Esophagus (tissue), 2 donors: Measurements from ENCODE around the gene EPC2. TPM values are rescaled to one million over a fixed set of nuclear protein-coding genes. Genes with fewer than 3 reads are reported as not detected.
"Not testable (repeated sequence)": the region's sequence is repeated elsewhere in the genome, so short reads cannot be mapped to it uniquely, and the experiment has no call there.

ENCODE experiments used
- H3K27ac ChIP-seq, 2 donors: one replicate each; pipeline ENCODE4 v1.5.1; 2013; ENCODE audit warnings: low read depth in 2 of 2, mild to moderate bottlenecking in 2 of 2, inconsistent platforms in 1 of 2, low read length in 1 of 2, moderate library complexity in 1 of 2
- H3K27me3 ChIP-seq, 2 donors: one replicate each; pipeline ENCODE4 v1.6.1; 2013; ENCODE audit warnings: low read length in 2 of 2, control low read depth in 1 of 2, mild to moderate bottlenecking in 1 of 2; ENCODE audit not compliant: insufficient read depth in 2 of 2, control insufficient read depth in 1 of 2
- H3K36me3 ChIP-seq, 2 donors: one replicate each; pipeline ENCODE4 v1.6.1; 2013; ENCODE audit warnings: low read length in 1 of 2; ENCODE audit not compliant: control insufficient read depth in 2 of 2, insufficient read depth in 2 of 2
- H3K4me1 ChIP-seq, 2 donors: one replicate each; pipeline ENCODE4 v1.6.1; 2013; ENCODE audit warnings: low read length in 1 of 2; ENCODE audit not compliant: control insufficient read depth in 2 of 2, insufficient read depth in 2 of 2
- H3K4me3 ChIP-seq, 2 donors: one replicate each; pipeline ENCODE4 v1.5.1; 2013; ENCODE audit warnings: low read length in 2 of 2, mild to moderate bottlenecking in 2 of 2, low read depth in 1 of 2, moderate library complexity in 1 of 2
- H3K9me3 ChIP-seq, 2 donors: one replicate each; pipeline ENCODE4 v1.6.1; 2013; ENCODE audit warnings: mild to moderate bottlenecking in 2 of 2, low read depth in 1 of 2, low read length in 1 of 2, moderate library complexity in 1 of 2; ENCODE audit not compliant: control insufficient read depth in 2 of 2, insufficient read depth in 1 of 2
- WGBS, 2 donors: extraction: QIAGEN DNeasy Blood & Tissue Kit; methylation state at CpG; one replicate each; pipeline ENCODE4 v1.1.7; 2013; 5-methylcytosine and 5-hydroxymethylcytosine counted together
- polyA plus RNA-seq, 2 donors: library from polyadenylated mRNA; stranded (reverse); fragments of 200-250 nt; gene quantifications; one replicate each; pipeline ENCODE4 v1.2.3, GENCODE V29; 2013
- donor health status: healthy with polysubstance abuse.
- donor health status: Bipolar disorder and iron deficiency.

Gene EPC2
- polyA plus RNA-seq, 2 donors, result 3.4 to 6.1 TPM

GRCh38 chr2:148640767-148641166, 3.8 kb upstream of the EPC2 start:
- H3K4me3 ChIP-seq, result no peak overlapping the region
- no peaks in the 10 kb centered on the region for H3K4me1 ChIP-seq
- 56 to 67% methylated on average over 5 of the region's 5 CpGs for WGBS, 2 donors
- H3K27ac ChIP-seq, result no peak overlapping the region
- H3K36me3 ChIP-seq, result no peaks in the 10 kb centered on the region
- no peaks in the 10 kb centered on the region for H3K27me3 ChIP-seq
- no peaks in the 10 kb centered on the region for H3K9me3 ChIP-seq

GRCh38 chr2:148642112-148642744, 2.3 kb upstream of the EPC2 start:
- no peaks in the 10 kb centered on the region for H3K4me1 ChIP-seq
- H3K27me3 ChIP-seq, result no peaks in the 10 kb centered on the region
- no peak overlapping the region for H3K27ac ChIP-seq
- H3K36me3 ChIP-seq, result no peaks in the 10 kb centered on the region
- H3K9me3 ChIP-seq, result no peaks in the 10 kb centered on the region
- 67 to 85% methylated on average over 2 of the region's 2 CpGs for whole genome bisulfite sequencing, 2 donors
- H3K4me3 ChIP-seq, result no peak overlapping the region

GRCh38 chr2:148642891-148643416, 1.6 kb upstream of the EPC2 start:
- H3K9me3 ChIP-seq, result no peaks in the 10 kb centered on the region
- WGBS, 2 donors, result 43 to 62% methylated on average over 3 of the region's 3 CpGs
- H3K4me3 ChIP-seq, result no peak overlapping the region
- H3K4me1 ChIP-seq, result no peaks in the 10 kb centered on the region
- H3K36me3 ChIP-seq, result no peaks in the 10 kb centered on the region
- H3K27ac ChIP-seq, result no peak overlapping the region
- no peaks in the 10 kb centered on the region for H3K27me3 ChIP-seq

GRCh38 chr2:148643421-148643820, 1.1 kb upstream of the EPC2 start:
- no peak overlapping the region for H3K27ac ChIP-seq
- peak overlapping the region in 1 of 2 donors; percentile 72 for H3K4me3 ChIP-seq
- WGBS, 2 donors, result 21 to 25% methylated on average over 5 of the region's 5 CpGs
- no peaks in the 10 kb centered on the region for H3K36me3 ChIP-seq
- no peaks in the 10 kb centered on the region for H3K4me1 ChIP-seq
- no peaks in the 10 kb centered on the region for H3K9me3 ChIP-seq
- no peaks in the 10 kb centered on the region for H3K27me3 ChIP-seq

DNA sequence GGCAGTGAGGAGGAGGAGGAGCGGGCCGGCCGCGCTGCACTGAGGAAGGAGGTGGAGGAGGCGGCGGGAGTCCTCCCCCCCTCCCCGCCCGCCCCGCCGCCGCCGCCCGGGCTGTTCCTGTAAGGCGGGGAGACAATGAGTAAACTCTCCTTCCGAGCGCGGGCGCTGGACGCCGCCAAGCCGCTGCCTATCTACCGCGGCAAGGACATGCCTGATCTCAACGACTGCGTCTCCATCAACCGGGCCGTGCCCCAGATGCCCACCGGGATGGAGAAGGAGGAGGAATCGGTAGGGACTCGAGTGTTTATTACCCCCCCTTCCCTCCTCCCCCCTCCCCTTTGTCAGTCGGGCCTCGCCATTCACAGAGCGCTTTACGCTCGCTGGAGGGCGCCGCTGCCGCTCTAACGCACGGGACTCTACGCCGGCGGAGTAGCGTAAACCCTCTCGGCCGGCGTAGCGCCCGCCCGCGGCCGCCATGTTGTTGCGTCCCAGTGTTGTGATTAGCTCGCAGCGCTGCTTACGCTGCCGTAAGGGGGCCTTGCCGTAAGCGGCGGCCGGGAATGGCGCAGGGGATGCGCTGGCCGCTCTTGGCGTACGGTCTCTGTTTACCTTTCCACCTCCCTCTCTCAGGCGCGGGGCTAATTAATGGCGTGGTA, 460 bp downstream of the EPC2 start:
- H3K27me3 ChIP-seq, result no peaks in the 10 kb centered on the region
- H3K9me3 ChIP-seq, result no peaks in the 10 kb centered on the region
- 0% methylated on average over 53 to 69 of the region's 69 CpGs for WGBS, 2 donors
- no peaks in the 10 kb centered on the region for H3K36me3 ChIP-seq
- no peaks in the 10 kb centered on the region for H3K4me1 ChIP-seq
- peak overlapping the region; percentile 100 for H3K27ac ChIP-seq
- H3K4me3 ChIP-seq, result peak overlapping the region; percentile 72 to 99

DNA sequence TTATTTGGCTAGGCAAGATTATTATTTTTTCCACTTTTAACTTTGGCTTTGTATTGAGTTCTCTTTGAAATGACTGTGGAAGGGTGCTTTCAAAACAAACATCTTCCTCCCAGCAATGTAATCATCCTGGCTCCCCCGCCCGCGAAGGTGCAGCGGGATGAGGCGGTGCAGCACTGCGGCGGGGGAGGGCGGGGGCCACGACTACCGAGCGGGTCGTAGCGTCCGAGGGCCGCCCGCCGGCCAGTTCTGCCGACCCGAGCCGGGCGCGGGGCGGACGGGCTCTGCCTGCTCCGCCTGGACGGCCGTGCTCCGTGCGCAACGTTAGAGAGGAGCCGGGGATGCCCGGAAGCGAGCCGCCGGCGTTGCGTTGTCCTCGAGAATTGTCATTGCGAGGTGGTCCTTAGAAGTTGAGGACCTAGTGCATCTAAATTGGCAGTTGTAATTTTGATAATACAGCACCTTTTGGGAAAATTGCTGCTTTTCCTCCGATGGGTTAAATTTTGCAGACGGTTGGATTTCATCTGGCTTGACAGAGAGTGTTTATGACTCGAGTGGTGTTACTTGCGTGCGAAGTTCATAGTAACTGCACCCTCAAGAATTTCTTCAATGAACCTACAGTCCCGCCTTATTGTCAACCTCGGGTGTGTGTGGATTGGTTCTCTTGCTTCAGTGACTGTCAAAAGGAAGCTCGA, 1.1 kb downstream of the EPC2 start:
- Histone ChIP-seq H3K36me3 (no peaks in the 10 kb centered on the region), H3K27me3 (no peaks in the 10 kb centered on the region), H3K4me1 (no peaks in the 10 kb centered on the region), H3K27ac (peak overlapping the region; percentile 93 to 100), H3K9me3 (no peaks in the 10 kb centered on the region), H3K4me3 (peak overlapping the region; percentile 72 to 99)
- 0% methylated on average over 47 of the region's 47 CpGs for WGBS, 2 donors

GRCh38 chr2:148646231-148646559, 1.6 kb downstream of the EPC2 start:
- Histone ChIP-seq H3K4me3 (peak overlapping the region; percentile 72 to 99), H3K27ac (peak overlapping the region; percentile 93 to 100), H3K4me1 (no peaks in the 10 kb centered on the region), H3K9me3 (no peaks in the 10 kb centered on the region), H3K36me3 (no peaks in the 10 kb centered on the region), H3K27me3 (no peaks in the 10 kb centered on the region)
- WGBS, 2 donors, result 12 to 15% methylated on average over 4 of the region's 4 CpGs

- H3K27me3 ChIP-seq, H3K36me3 ChIP-seq, H3K4me3 ChIP-seq, H3K4me1 ChIP-seq, H3K27ac ChIP-seq, H3K9me3 ChIP-seq: not testable (repeated sequence)
- 96% methylated on average over 12 of the region's 12 CpGs for WGBS, 2 donors
These were observed 3.2 kb downstream of the EPC2 start for GRCh38 chr2:148647711-148648110.

DNA sequence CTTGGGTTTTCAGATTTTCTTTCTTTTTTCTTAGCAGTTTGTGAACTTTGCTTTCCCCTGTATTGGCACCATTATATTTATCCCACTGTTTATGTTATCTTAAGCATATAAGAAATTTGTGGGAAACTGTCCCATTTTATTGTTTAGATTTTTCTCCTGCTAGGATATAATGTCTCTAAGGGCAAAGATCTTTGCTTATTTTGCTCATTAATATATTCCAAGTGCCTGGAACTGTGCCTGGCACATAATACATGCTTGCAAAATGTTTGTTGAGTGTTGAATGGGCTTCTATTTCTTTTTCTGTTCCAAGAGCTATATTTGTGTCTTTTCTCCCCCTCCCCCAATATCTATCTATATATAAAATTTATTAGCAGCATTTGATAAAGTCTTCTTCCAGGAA, 5.4 kb downstream of the EPC2 start:
- H3K4me3 ChIP-seq, result no peak overlapping the region
- no peaks in the 10 kb centered on the region for H3K4me1 ChIP-seq
- no peaks in the 10 kb centered on the region for H3K36me3 ChIP-seq

More for the DNA sequence above, 5.4 kb downstream of the EPC2 start:
- Histone ChIP-seq H3K9me3 (no peaks in the 10 kb centered on the region), H3K27ac (no peak overlapping the region), H3K27me3 (no peaks in the 10 kb centered on the region)
